Subcutaneous abdominal adipose tissue (tissue), 5 donors: ENCODE results near the gene TEAD1.

Experiments used
- H3K27ac ChIP-seq: one replicate; pipeline ENCODE4 v1.7.0; 2013; ENCODE audit warnings: low read depth, mild to moderate bottlenecking, inconsistent platforms, low read length, moderate library complexity
- H3K27me3 ChIP-seq, 5 donors: one replicate each; pipeline ENCODE4 v1.7.0; 2013; ENCODE audit warnings: low read length in 5 of 5, inconsistent platforms in 1 of 5; ENCODE audit not compliant: control insufficient read depth in 5 of 5, insufficient read depth in 4 of 5
- H3K36me3 ChIP-seq, 5 donors: one replicate each; pipeline ENCODE4 v1.7.0; 2013; ENCODE audit warnings: low read length in 5 of 5; ENCODE audit not compliant: control insufficient read depth in 5 of 5, insufficient read depth in 5 of 5
- H3K4me1 ChIP-seq, 5 donors: one replicate each; pipeline ENCODE4 v1.7.0; 2013; ENCODE audit warnings: low read length in 5 of 5, mild to moderate bottlenecking in 3 of 5, moderate library complexity in 1 of 5; ENCODE audit not compliant: control insufficient read depth in 5 of 5, insufficient read depth in 5 of 5
- H3K4me3 ChIP-seq, 5 donors: one replicate each; pipeline ENCODE4 v1.7.0; 2013; ENCODE audit warnings: low read length in 5 of 5, low read depth in 1 of 5
- H3K9ac ChIP-seq, 5 donors: one replicate each; pipeline ENCODE4 v1.7.0; 2013; ENCODE audit warnings: low read length in 5 of 5, mild to moderate bottlenecking in 4 of 5, moderate library complexity in 3 of 5
- H3K9me3 ChIP-seq, 5 donors: one replicate each; pipeline ENCODE4 v1.7.0; 2013; ENCODE audit warnings: low read length in 5 of 5; ENCODE audit not compliant: control insufficient read depth in 5 of 5
- donor health status: healthy.
- donor health status: healthy.
- donor health status: healthy.
- donor health status: healthy.
- donor health status: healthy.

TEAD1 gene

DNA sequence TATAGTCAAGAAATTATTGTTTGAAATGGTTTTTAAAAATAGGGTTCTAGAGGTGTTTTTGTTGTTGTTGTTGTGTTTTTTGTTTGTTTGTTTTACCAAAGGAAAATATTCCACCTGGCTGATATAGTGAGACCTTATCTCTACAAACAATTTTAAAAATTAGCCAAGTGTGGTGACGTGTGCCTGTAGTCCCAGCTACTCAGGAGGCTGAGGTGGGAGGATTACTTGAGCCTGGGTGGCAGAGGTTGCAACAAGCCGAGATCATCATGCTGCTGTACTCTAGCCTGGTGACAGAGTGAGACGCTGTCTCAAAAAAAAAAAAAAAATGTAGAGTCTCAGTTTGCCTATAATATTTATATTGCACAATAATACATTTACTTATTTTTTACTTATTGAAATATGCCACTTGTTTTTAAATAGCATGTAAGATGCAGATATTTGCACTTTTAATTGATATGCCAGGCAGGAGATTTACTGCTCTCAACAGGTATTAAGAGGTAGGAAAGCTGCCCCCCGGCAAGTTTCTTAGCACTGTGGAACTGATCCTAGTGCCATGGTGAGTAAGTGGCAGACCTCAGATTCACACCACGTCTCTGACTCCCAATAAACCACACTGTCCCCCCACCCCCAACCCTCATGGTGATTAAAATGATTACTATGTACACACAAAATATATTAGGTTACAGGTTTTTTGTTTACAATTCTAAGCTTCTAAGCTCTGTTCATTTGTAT, 157.4 kb downstream of the TEAD1 start:
- no peak overlapping the region for H3K9ac ChIP-seq

DNA sequence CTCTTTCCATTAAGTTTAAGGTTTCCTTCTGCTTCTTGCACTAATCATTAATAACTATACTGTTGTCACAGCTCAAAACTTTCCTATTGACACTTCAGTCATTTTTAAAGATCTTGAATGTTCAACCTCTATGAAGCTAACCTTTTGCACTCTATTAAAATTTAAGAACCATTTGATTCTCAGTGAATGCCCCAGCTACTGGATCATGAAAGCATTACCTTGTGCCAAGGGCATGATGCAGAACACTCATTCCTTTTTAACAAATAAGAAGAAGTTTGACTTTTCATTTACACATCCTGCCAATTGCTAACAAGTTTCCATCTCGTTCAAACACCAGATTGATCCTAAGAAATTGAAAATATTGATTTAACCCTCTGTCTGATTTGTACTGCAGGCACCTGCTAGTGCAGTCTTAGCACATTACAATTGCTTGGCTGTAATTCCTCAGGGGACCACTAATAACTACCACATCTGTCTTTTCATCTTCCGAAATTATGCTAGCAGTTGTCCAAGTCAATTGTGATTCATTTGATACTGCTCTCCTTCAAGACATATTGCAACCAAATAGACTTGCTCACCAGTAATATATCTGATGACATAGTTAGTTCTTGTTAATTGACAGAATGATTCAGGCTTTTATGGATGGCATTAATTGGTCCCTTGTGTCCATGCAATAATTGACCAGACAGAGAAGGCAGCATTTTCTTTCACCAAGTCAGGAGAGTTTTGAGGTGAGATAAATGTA, 158.4 kb downstream of the TEAD1 start:
- H3K27ac ChIP-seq = peak overlapping the region; percentile 20

More for the DNA sequence above, 157.4 kb downstream of the TEAD1 start:
- Histone ChIP-seq H3K27me3 (no peaks in the 10 kb centered on the region), H3K27ac (no peak overlapping the region), H3K4me3 (no peak overlapping the region), H3K36me3 (no peaks in the 10 kb centered on the region), H3K9me3 (no peaks in the 10 kb centered on the region), H3K4me1 (peaks cover 6 to 29% (median 18%) of the 10 kb centered on the region in 5 donors)

GRCh38 chr11:12834166-12834565, 159.9 kb downstream of the TEAD1 start:
- H3K27ac ChIP-seq = no peak overlapping the region
- no peaks in the 10 kb centered on the region for H3K36me3 ChIP-seq

More for the DNA sequence above, 158.4 kb downstream of the TEAD1 start:
- H3K4me1 ChIP-seq = peaks cover 3 to 26% (median 14%) of the 10 kb centered on the region in 5 donors
- H3K9ac ChIP-seq = no peak overlapping the region
- H3K36me3 ChIP-seq = no peaks in the 10 kb centered on the region
- no peaks in the 10 kb centered on the region for H3K27me3 ChIP-seq
- H3K9me3 ChIP-seq = no peaks in the 10 kb centered on the region
- no peak overlapping the region for H3K4me3 ChIP-seq

GRCh38 chr11:12834630-12835029, 160.4 kb downstream of the TEAD1 start:
- Histone ChIP-seq H3K27me3 (no peaks in the 10 kb centered on the region), H3K27ac (no peak overlapping the region), H3K4me1 (peaks cover 0 to 18% (median 0%) of the 10 kb centered on the region in 5 donors)

More at GRCh38 chr11:12834166-12834565, 159.9 kb downstream of the TEAD1 start:
- Histone ChIP-seq H3K9ac (no peak overlapping the region), H3K27me3 (no peaks in the 10 kb centered on the region), H3K4me3 (no peak overlapping the region), H3K4me1 (peaks cover 0 to 20% (median 2%) of the 10 kb centered on the region in 5 donors), H3K9me3 (no peaks in the 10 kb centered on the region)

GRCh38 chr11:12835286-12835685, 161.1 kb downstream of the TEAD1 start:
- H3K4me1 ChIP-seq = peaks cover 0 to 18% (median 0%) of the 10 kb centered on the region in 5 donors
- H3K27ac ChIP-seq = no peak overlapping the region
- H3K27me3 ChIP-seq = no peaks in the 10 kb centered on the region
- no peak overlapping the region for H3K9ac ChIP-seq
- no peaks in the 10 kb centered on the region for H3K36me3 ChIP-seq
- no peak overlapping the region for H3K4me3 ChIP-seq
- H3K9me3 ChIP-seq = no peaks in the 10 kb centered on the region

More at GRCh38 chr11:12834630-12835029, 160.4 kb downstream of the TEAD1 start:
- no peaks in the 10 kb centered on the region for H3K36me3 ChIP-seq
- H3K4me3 ChIP-seq = no peak overlapping the region
- no peak overlapping the region for H3K9ac ChIP-seq
- H3K9me3 ChIP-seq = no peaks in the 10 kb centered on the region

GRCh38 chr11:12838463-12839123, 164.4 kb downstream of the TEAD1 start:
- Histone ChIP-seq H3K4me1 (peaks cover 0 to 29% (median 11%) of the 10 kb centered on the region in 5 donors), H3K9me3 (no peaks in the 10 kb centered on the region), H3K9ac (peak overlapping the region in 2 of 5 donors; percentile 25 to 37), H3K27me3 (no peaks in the 10 kb centered on the region), H3K4me3 (peak overlapping the region in 2 of 5 donors; percentile 28 to 48), H3K36me3 (no peaks in the 10 kb centered on the region), H3K27ac (peak overlapping the region; percentile 84)

DNA sequence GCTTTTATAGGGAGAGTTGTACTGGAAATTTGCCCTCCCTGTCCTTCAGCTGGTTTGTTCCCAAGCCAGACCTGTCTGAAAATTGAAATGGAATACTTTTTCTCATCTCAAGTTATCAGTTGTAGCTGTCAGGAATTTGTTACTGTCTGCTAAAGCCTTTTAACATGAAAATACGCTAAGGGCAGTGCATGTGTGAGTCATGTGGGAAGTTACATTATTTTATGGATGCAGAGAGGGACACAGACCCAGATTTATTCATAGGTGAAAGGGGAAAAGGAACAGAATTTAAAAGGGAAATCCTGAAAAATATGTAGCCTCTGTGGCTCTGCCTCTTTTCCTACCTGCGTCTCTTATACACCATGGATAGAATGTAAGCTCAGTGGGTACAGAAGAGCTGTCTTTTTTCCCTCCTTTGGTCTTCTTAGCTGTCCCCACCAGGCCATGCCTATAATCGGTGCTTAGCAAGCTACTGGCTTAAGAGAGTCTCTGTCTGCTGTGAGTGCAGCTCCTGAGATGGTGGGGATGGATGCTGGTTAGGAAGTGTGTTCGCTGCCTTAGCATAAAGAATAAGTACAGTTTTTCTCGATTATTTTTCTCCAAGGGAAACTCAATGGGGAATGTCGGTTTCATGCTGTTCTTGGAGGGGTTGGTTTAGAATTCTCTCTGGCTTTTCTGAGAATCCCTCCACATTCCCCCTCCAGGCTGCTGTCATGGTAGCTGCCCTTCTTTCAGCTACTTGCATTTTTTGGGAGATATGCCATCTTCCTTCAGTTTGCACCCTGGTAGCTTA, 166.8 kb downstream of the TEAD1 start:
- peak overlapping the region; percentile 53 for H3K27ac ChIP-seq
- H3K4me1 ChIP-seq = peaks cover 7 to 42% (median 25%) of the 10 kb centered on the region in 5 donors
- no peaks in the 10 kb centered on the region for H3K9me3 ChIP-seq
- H3K36me3 ChIP-seq = no peaks in the 10 kb centered on the region
- H3K27me3 ChIP-seq = no peaks in the 10 kb centered on the region
- no peak overlapping the region for H3K9ac ChIP-seq
- no peak overlapping the region for H3K4me3 ChIP-seq

GRCh38 chr11:12841946-12842630, 167.9 kb downstream of the TEAD1 start:
- Histone ChIP-seq H3K27ac (peak overlapping the region; percentile 53), H3K36me3 (no peaks in the 10 kb centered on the region), H3K9ac (no peak overlapping the region), H3K4me1 (peaks cover 7 to 51% (median 35%) of the 10 kb centered on the region in 5 donors), H3K9me3 (no peaks in the 10 kb centered on the region), H3K4me3 (peak overlapping the region in 1 of 5 donors; percentile 13), H3K27me3 (no peaks in the 10 kb centered on the region)
